HG02840 (cell line): ENCODE measurements around the gene ZP4.
"Not testable (repeated sequence)": the region's sequence is repeated elsewhere in the genome, so short reads cannot be mapped to it uniquely, and the experiment has no call there.

ENCODE experiments used
- ATAC-seq: cut with Tn5 transposase; IDR thresholded peaks from one replicate; pipeline ENCODE4 v1.9.1; 2021; ENCODE audit warnings: mild to moderate bottlenecking, moderate library complexity, moderate number of reproducible peaks; ENCODE audit not compliant: unreplicated experiment, low FRiP score

The ZP4 gene

GRCh38 chr1:237878406-237878805 lies 12.3 kb downstream of the ZP4 start:
- no peak for ATAC-seq

- ATAC-seq = no peak
These were observed 13.1 kb downstream of the ZP4 start for GRCh38 chr1:237877631-237878030.

- no peak for ATAC-seq
These were observed 15.4 kb downstream of the ZP4 start for GRCh38 chr1:237875291-237875690.

- ATAC-seq = no peak
These were observed 17.1 kb downstream of the ZP4 start for GRCh38 chr1:237873487-237874211.

- ATAC-seq = no peak
These were observed 21.7 kb downstream of the ZP4 start for GRCh38 chr1:237868817-237869600.

- ATAC-seq = no peak
These were observed 23.3 kb downstream of the ZP4 start for GRCh38 chr1:237867380-237867888.

GRCh38 chr1:237864338-237865244 lies 26.1 kb downstream of the ZP4 start:
- no peak for ATAC-seq

GRCh38 chr1:237863234-237863633 lies 27.5 kb downstream of the ZP4 start:
- ATAC-seq = no peak

- no peak for ATAC-seq
These were observed 28.8 kb downstream of the ZP4 start for GRCh38 chr1:237861944-237862343.

GRCh38 chr1:237858992-237859391 lies 31.7 kb downstream of the ZP4 start:
- no peak for ATAC-seq

GRCh38 chr1:237857455-237857854 lies 33.3 kb downstream of the ZP4 start:
- ATAC-seq = no peak

- ATAC-seq = no peak
These were observed 38.4 kb downstream of the ZP4 start for GRCh38 chr1:237852342-237852741.

GRCh38 chr1:237851210-237851845 lies 39.4 kb downstream of the ZP4 start:
- no peak for ATAC-seq

- ATAC-seq = not testable (repeated sequence)
These were observed 47.2 kb downstream of the ZP4 start for GRCh38 chr1:237843516-237843915.

GRCh38 chr1:237841485-237841884 lies 49.2 kb downstream of the ZP4 start:
- no peak for ATAC-seq

GRCh38 chr1:237838904-237839534 lies 51.7 kb downstream of the ZP4 start:
- no peak for ATAC-seq

GRCh38 chr1:237838320-237838719 lies 52.4 kb downstream of the ZP4 start:
- no peak for ATAC-seq

- ATAC-seq = no peak
These were observed 56.3 kb downstream of the ZP4 start for GRCh38 chr1:237834461-237834860.

GRCh38 chr1:237834048-237834447 lies 56.7 kb downstream of the ZP4 start:
- ATAC-seq = no peak

GRCh38 chr1:237832858-237833257 lies 57.9 kb downstream of the ZP4 start:
- ATAC-seq = no peak
